ENCODE results near the gene EMP2.

- TF ChIP-seq, protein P1, sequence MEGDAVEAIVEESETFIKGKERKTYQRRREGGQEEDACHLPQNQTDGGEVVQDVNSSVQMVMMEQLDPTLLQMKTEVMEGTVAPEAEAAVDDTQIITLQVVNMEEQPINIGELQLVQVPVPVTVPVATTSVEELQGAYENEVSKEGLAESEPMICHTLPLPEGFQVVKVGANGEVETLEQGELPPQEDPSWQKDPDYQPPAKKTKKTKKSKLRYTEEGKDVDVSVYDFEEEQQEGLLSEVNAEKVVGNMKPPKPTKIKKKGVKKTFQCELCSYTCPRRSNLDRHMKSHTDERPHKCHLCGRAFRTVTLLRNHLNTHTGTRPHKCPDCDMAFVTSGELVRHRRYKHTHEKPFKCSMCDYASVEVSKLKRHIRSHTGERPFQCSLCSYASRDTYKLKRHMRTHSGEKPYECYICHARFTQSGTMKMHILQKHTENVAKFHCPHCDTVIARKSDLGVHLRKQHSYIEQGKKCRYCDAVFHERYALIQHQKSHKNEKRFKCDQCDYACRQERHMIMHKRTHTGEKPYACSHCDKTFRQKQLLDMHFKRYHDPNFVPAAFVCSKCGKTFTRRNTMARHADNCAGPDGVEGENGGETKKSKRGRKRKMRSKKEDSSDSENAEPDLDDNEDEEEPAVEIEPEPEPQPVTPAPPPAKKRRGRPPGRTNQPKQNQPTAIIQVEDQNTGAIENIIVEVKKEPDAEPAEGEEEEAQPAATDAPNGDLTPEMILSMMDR (IDR thresholded peaks at IDR 0.05; ENCODE audit: low read length), result no peak
- TF ChIP-seq EZH2 (IDR thresholded peaks at IDR 0.05; ENCODE audit: borderline replicate concordance, low read length), result no peak
Observed at GRCh38 chr16:10580883-10581247, 467 bp upstream of the EMP2 start.

Measured in OCI-LY1 (cell line).